ENCODE measurements around the gene PDE3A.
"Not testable (repeated sequence)": the region's sequence is repeated elsewhere in the genome, so short reads cannot be mapped to it uniquely, and the experiment has no call there.

PDE3A gene

DNA sequence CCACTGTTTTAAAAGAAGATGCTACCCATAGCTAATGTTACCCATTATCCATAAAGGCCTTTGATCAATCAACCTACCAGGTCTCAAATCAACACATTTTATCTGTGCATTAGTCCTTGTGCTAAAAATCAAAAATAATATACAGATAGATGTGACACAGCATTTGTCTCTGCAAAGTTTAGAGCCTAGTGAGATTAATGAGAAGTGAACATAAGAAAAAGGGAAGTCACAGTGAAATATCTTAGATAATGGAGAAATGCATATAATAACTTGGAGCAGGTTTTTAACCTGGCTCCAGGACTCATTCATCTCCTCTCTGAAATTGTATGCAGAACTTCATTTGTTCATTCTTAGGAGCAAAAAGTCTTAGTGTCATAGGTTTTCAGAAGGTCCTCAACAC lies 7.2 kb downstream of the PDE3A start:
- DNase-seq, result no peak

DNA sequence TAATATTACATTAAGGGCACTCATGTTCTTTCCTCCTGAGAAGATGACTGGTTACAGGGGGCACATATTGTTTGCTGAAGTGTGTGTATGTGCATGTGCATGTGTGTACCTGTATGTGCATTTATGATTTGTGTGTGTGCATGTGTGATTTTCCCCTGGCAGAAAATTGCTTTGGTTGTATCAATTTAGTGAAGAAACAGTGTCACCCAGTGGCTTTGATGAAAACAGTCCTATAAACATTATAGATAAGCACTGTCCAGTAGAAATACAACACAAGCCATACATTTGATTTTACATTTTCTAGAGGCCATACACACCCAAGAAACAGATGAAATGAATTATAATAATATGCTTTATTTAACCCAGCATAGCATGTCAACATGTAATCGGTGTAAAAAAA lies 8.6 kb downstream of the PDE3A start:
- no peak for DNase-seq

DNA sequence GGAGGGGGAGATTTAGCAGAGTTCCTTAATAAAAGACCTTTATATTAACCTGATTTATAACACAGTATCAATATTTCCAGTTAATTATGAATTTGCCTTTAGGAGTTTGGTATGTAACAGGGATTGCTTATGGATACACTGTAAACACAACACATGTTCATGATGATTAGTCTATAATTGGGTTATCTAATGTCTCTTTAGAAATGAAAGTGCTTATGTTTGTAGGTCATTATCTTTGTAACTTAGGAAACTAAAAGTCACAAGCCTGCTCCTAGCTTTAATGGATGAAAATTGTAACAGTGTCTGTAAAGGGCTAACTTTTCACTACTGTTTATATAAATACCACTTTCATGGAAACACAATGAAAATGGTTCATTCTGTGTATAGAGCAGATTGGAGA lies 9.4 kb downstream of the PDE3A start:
- DNase-seq, result no peak

GRCh38 chr12:20382117-20382516 lies 13.8 kb downstream of the PDE3A start:
- no peak for DNase-seq

GRCh38 chr12:20383612-20384011 lies 15.3 kb downstream of the PDE3A start:
- no peak for DNase-seq

- DNase-seq, result not testable (repeated sequence)
Observed at GRCh38 chr12:20384836-20385235, 16.5 kb downstream of the PDE3A start.

- no peak for DNase-seq
Observed at GRCh38 chr12:20390846-20391245, 22.5 kb downstream of the PDE3A start.

DNA sequence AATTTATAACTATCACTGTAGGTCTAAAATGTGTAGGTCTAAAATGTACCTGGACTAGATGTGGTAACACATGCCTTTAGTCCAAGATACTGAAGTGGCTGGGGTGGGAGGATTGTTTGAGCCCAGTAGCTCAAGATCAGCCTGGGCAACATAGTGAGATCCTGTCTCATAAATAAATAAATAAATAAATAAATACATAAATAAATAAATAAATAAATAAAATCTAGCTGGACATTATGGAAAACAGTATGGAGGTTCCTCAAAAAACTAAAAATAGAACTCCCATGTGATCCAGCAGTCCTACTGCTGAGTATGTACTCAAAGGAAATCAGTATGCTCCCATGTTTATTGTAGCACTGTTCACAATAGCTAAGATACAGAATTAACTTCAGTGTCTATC lies 24.0 kb downstream of the PDE3A start:
- DNase-seq, result no peak

GRCh38 chr12:20393707-20394106 lies 25.4 kb downstream of the PDE3A start:
- DNase-seq, result no peak

GRCh38 chr12:20395791-20396550 lies 27.6 kb downstream of the PDE3A start:
- no peak for DNase-seq

DNA sequence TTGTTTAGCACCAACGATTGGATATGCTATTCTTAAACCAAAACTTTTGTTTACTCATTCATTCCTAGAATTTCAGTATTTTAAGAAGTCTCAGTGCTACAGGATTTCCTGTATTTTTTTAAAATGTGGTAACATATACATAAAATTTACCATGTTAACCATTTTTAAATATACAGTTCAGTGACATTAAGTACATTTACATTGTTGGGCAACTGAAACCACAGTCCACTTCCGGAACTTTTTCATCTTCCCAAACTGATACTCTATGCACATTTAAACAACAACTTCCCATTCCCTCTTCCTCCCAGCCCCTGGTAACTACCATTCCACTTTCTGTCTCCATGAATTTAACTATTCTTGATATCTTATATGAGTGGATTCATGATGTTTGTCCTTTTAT lies 30.3 kb downstream of the PDE3A start:
- no peak for DNase-seq

GRCh38 chr12:20400003-20400402 lies 31.7 kb downstream of the PDE3A start:
- DNase-seq, result no peak

DNA sequence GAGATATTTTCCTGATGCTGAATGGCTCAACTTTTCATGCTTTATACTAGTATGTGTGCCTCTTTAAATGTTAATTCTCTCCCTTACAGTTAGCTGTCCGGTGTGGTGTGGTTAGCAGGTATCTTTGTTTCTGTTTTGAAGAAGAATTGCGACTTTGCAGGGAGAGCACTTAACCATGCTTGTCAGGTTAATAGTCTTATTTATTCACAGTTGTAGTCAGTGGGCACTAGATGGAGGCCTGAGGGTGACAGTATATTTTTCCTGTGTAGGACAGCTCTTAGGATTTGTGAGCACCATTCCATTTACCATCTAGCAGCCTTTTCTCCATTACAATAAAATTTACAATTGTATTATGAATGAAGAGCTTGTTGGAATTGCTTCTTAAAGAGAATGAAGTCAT lies 34.9 kb downstream of the PDE3A start:
- no peak for DNase-seq

- no peak for DNase-seq
Observed at GRCh38 chr12:20404576-20405346, 36.4 kb downstream of the PDE3A start.

- DNase-seq, result no peak
Observed at GRCh38 chr12:20409607-20410377, 41.5 kb downstream of the PDE3A start.

DNA sequence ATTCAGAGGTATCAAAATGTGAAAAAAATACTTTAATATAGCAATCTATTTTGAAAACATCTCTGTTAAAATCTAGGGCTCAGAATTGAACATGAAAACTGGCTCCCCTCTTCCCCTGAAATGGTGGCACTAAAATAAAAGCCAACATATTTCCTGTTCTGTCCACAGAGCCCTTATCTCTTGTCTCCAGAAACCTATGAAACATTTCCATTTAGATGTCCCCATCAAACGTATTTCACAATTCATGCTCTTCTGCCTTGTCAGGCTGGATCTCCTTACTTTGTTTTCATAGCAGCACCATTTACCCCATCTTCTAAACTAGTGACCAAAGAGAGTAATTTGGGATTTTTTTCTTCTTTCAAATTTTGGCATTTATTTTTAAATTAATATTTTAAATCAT lies 42.4 kb downstream of the PDE3A start:
- no peak for DNase-seq

GRCh38 chr12:20411345-20411744 lies 43.0 kb downstream of the PDE3A start:
- DNase-seq, result no peak

GRCh38 chr12:20415028-20415427 lies 46.7 kb downstream of the PDE3A start:
- no peak for DNase-seq

DNA sequence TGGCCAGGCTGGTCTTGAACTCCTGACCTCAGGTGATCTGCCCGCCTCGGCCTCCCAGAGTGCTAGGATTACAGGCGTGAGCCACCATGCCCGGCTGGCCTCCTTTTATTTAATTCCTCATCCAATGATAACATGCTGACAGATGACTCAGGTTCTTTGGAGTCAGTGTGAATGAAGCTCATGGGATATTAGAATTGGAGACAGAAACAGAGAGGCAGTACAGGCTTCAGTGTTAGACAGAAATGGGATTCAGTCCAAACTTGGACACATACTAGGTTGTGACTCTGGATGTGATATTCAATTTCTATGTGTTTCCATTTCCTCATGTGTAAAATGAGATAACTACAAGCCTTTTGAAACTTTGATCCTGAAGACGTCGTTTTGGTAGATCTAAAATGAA lies 47.3 kb downstream of the PDE3A start:
- DNase-seq, result no peak

DNA sequence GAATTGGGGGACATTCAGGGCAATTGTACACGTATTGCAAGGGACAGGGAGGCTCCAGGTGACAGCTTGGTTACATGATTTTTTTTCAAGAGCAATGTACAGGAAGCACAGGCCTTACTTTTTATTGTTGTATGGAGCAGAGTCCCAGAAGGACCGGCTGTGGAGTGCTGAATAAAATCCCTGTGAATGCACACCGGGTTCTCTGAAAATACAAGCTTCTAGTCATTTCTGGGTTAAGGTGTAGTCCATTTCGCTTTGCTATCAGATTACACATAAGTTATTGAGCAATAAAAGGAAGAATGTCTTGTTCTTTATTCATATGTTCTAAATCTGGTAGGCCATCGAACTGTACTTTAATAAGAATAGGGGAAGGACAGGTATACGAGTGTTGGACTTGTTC lies 52.2 kb downstream of the PDE3A start:
- no peak for DNase-seq

- no peak for DNase-seq
Observed at GRCh38 chr12:20421421-20421820, 53.1 kb downstream of the PDE3A start.

DNA sequence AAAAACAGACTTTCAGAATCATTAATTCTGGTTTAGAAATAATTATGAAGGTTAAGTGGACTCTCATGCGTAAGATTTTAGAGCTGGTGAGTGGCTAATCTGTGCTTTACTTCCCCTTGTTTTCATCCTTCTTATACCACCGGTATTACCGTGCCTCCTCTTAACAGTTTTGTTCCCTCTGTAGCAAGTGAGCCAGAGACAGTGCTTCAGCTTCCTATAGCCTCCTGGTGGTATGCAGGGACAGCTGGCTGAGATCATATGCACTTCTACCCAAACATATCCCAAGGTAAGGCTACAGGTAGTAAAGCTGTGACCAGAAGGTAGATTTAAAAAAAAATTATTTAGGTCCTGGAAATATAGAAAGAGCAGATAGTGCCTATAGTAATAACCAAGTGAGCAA lies 55.2 kb downstream of the PDE3A start:
- DNase-seq, result no peak

DNA sequence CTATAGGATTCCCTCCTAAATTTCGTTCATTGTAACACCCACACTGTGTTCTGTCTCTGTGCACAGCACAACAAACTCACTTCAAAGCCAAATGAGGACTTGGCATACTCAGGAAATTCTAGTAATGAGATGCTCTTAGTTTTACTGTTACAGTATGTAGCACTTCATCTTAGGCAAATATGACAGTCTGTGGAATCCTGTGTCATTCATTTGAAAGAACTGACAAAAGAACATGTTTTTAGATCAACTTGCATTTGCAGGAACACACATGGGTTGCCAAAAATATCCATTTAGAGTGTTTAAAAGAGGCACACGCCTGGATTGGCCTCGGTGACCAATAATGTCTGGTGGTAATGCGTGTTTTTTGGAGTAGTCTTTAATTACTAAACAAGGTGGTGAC lies 56.5 kb downstream of the PDE3A start:
- no peak for DNase-seq

DNA sequence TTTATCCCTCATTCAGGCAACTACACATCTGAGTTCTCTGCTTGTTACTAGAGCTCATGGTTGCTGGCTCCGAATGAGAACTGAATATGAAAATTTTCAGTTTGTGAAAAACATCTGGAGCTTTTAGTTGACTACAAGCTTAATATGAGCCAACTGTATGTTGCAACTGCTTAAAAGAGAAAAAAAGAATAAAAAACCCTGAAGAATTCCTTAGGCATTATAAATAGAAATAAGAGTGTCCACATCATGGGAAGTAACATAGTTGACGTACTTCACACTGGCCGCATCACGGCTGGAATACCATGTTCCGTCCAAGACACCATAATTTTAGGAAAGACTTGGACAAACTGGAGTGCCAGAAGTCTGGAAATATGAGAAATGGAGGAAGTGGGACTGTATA lies 57.9 kb downstream of the PDE3A start:
- DNase-seq, result no peak
